Measurements from ENCODE around the gene FAIM. TPM values are rescaled to one million over a fixed set of nuclear protein-coding genes. Genes with fewer than 3 reads are reported as not detected.

The FAIM gene, protein sequence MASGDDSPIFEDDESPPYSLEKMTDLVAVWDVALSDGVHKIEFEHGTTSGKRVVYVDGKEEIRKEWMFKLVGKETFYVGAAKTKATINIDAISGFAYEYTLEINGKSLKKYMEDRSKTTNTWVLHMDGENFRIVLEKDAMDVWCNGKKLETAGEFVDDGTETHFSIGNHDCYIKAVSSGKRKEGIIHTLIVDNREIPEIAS
- total RNA-seq (2014; rRNA removed): 25.0 and 29.2 TPM in 2 replicates
- percentile 56 among the genes with signal in this experiment for Bru-seq, nascent RNA
- percentile 46 among the genes with signal in this experiment for BruChase-seq, experiment 1, labeled RNA remaining after a 6-hour chase
- percentile 48 among the genes with signal in this experiment for BruChase-seq, experiment 2, labeled RNA remaining after a 2-hour chase
- long read RNA-seq, transcript FAIM-204 (5 exons, 946 nt): major isoform, 9 of 16 reads
- long read RNA-seq, partial matches to known transcripts: 1 of 16 reads
- long read RNA-seq, other reads (novel, unspliced or antisense): 2 of 16 reads

DNA sequence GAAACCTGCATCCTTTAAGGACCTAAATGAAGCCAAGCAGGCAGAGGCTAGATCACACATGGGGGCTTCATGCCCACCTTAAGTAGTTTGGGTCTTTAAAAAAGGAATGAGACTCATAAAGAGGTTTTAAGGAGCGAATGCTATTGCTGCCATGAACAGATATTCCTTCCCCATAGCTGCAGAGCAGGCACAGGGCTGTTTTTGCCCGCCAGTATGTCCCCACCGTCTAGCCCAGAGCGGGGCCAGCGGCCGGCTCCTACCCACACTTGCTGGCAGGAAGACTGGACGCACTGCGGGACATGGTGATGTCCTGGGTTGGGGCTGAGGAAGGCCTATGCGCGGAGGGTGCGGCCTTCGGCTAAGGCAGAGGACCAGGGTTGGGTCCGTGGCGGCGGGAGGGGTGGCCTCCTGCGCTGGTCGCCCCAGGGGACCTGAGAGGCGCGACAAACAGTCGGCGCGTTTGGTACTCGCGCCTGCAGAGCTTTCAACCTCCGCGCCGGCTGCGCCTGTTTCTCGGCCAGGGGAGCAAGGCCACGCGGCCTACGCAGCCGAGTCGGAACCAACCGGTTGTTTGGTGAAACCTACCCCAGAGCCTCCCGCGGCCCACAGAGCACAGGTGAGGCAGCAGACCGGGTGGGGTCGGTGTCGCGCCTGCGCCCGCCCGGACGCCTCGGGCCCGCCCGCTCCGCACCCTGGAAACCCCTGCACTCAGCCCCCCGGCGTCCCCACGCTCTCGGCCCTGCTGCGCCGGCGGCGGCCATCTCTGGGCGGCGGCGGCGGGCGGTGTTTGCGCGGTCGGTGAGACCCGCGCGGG lies at the start of gene FAIM:
TSS of gene FAIM (plus strand) at position 450 of the 814 bp plus-strand sequence. CDS start 10,956 bp downstream, outside the sequence.
- Histone ChIP-seq H3K4me2 (ENCODE audit: low read length) (peak within 1 kb of the TSS; percentile 85), H3K27me3 (ENCODE audit: low read length) (no peaks in the 10 kb centered on the region), H3K4me1 (ENCODE audit: insufficient read depth, low read length) (peaks cover 12% of the 10 kb centered on the region; the same call in 1 of the 2 replicates), H3K36me3 (ENCODE audit: low read depth, low read length) (no peaks in the 10 kb centered on the region), H3F3A (ENCODE audit: low read length, unreplicated experiment) (no peaks in the 10 kb centered on the region), H3K9ac (ENCODE audit: low read length) (peak within 1 kb of the TSS; percentile 91), H3K9me3 (ENCODE audit: low read length) (no peaks in the 10 kb centered on the region), H3K79me2 (ENCODE audit: low read length) (peaks cover 14% of the 10 kb centered on the region), H2AFZ (ENCODE audit: low read length) (peak within 1 kb of the TSS; percentile 92), H3K9me2 (replicated peaks; ENCODE audit: low read length) (no peaks in the 10 kb centered on the region), H4K20me1 (ENCODE audit: low read length) (no peaks in the 10 kb centered on the region), H3K4me3 (ENCODE audit: low read length) (peak within 1 kb of the TSS; percentile 83), H3K27ac (ENCODE audit: low read length) (peak within 1 kb of the TSS; percentile 70)
- no TSS peak for BruUV-seq (replicated peaks)
- DNase-seq (peak; percentile 58), ATAC-seq (peak; percentile 83)
- TF ChIP-seq, protein P1, sequence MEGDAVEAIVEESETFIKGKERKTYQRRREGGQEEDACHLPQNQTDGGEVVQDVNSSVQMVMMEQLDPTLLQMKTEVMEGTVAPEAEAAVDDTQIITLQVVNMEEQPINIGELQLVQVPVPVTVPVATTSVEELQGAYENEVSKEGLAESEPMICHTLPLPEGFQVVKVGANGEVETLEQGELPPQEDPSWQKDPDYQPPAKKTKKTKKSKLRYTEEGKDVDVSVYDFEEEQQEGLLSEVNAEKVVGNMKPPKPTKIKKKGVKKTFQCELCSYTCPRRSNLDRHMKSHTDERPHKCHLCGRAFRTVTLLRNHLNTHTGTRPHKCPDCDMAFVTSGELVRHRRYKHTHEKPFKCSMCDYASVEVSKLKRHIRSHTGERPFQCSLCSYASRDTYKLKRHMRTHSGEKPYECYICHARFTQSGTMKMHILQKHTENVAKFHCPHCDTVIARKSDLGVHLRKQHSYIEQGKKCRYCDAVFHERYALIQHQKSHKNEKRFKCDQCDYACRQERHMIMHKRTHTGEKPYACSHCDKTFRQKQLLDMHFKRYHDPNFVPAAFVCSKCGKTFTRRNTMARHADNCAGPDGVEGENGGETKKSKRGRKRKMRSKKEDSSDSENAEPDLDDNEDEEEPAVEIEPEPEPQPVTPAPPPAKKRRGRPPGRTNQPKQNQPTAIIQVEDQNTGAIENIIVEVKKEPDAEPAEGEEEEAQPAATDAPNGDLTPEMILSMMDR (conservative IDR thresholded peaks at IDR 0.05; ENCODE audit: low read depth, low read length): no peak
- no peak for TF ChIP-seq EZH2phosphoT487 (IDR thresholded peaks at IDR 0.05; ENCODE audit: borderline replicate concordance, low read length)
- TF ChIP-seq EZH2 (IDR thresholded peaks at IDR 0.05; ENCODE audit: low read length, unreplicated experiment): no peak
- CTCF ChIA-PET: no interaction called here
- POLR2A ChIA-PET (ENCODE audit: unreplicated experiment): no interaction called here
- intact Hi-C loops (cut with micrococcal nuclease): no loop called here

DNA sequence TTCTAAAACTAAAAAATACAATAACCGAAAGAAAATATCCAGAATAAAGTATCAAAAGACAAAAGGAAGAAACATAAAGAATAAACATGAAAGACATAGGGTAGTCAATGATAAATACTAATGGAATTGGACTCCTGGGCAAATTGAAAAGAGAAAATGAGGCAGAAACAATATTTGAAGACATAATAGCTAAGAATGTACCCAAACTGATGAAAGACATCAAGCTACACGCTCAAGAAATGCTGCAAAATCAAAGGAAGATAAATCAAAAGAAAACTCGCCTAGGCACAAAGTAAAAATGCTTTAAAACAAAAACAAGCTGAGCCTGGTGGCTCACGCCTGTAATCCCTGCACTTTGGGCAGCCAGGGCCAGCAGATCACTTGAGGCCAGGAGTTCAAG lies 49.4 kb upstream of the FAIM start:
- intact Hi-C loops (cut with micrococcal nuclease): no loop called here
- H3F3A ChIP-seq (ENCODE audit: low read length, unreplicated experiment): no peaks in the 10 kb centered on the region
- ChIA-PET POLR2A (ENCODE audit: unreplicated experiment) (no interaction called here), CTCF (no interaction called here)
- H3K9me3 ChIP-seq (ENCODE audit: low read length): no peaks in the 10 kb centered on the region
- ATAC-seq (no peak), DNase-seq (no peak)
- no peak overlapping the region for H2AFZ ChIP-seq (ENCODE audit: low read length)
- H3K4me3 ChIP-seq (ENCODE audit: low read length): no peak overlapping the region
- no peaks in the 10 kb centered on the region for H3K79me2 ChIP-seq (ENCODE audit: low read length)
- H3K27me3 ChIP-seq (ENCODE audit: low read length): no peaks in the 10 kb centered on the region
- no peaks in the 10 kb centered on the region for H4K20me1 ChIP-seq (ENCODE audit: low read length)
- no peak overlapping the region for H3K27ac ChIP-seq (ENCODE audit: low read length)
- TF ChIP-seq, protein P1 (conservative IDR thresholded peaks at IDR 0.05; ENCODE audit: low read depth, low read length): no peak
- TF ChIP-seq EZH2phosphoT487 (IDR thresholded peaks at IDR 0.05; ENCODE audit: borderline replicate concordance, low read length) (no peak), EZH2 (IDR thresholded peaks at IDR 0.05; ENCODE audit: low read length, unreplicated experiment) (no peak)
- BruUV-seq (replicated peaks): no TSS peak
- H3K9ac ChIP-seq (ENCODE audit: low read length): no peak overlapping the region
- no peak overlapping the region for H3K4me2 ChIP-seq (ENCODE audit: low read length)
- H3K4me1 ChIP-seq (ENCODE audit: insufficient read depth, low read length): no peaks in the 10 kb centered on the region
- H3K36me3 ChIP-seq (ENCODE audit: low read depth, low read length): peaks cover 10% of the 10 kb centered on the region; the same call in 1 of the 2 replicates
- no peaks in the 10 kb centered on the region for H3K9me2 ChIP-seq (replicated peaks; ENCODE audit: low read length)
